IMR-90 (cell line): ENCODE data around the gene DRICH1.

Experiments
- CEBPB ChIP-seq: IDR thresholded peaks from 2 replicates; pipeline ENCODE4 v1.6.1; 2012; ENCODE audit warnings: low read depth, low read length, improper control_type of control experiment
- CTCF ChIP-seq: conservative IDR thresholded peaks from 2 replicates; pipeline ENCODE4 v1.5.1; 2012; ENCODE audit warnings: mild to moderate bottlenecking, low read depth, low read length, improper control_type of control experiment
- ELK1 ChIP-seq: fragments of 150-350 bp; IDR thresholded peaks from 2 replicates; pipeline ENCODE4 v1.6.1; 2016; ENCODE audit warnings: low read depth, mild to moderate bottlenecking, low read length, moderate library complexity, borderline replicate concordance
- MAFK ChIP-seq: IDR thresholded peaks from 2 replicates; pipeline ENCODE4 v1.6.1; 2012; ENCODE audit warnings: low read depth, low read length, improper control_type of control experiment
- POLR2A ChIP-seq: IDR thresholded peaks from 2 replicates; pipeline ENCODE4 v1.6.1; 2012; ENCODE audit warnings: mild to moderate bottlenecking, low read depth, low read length
- RCOR1 ChIP-seq: IDR thresholded peaks from 2 replicates; pipeline ENCODE4 v1.6.1; 2012; ENCODE audit warnings: mild to moderate bottlenecking, low read length, improper control_type of control experiment; ENCODE audit not compliant: insufficient replicate concordance
- SMC3 ChIP-seq: fragments of 150-350 bp; IDR thresholded peaks from 2 replicates; pipeline ENCODE4 v1.6.1; 2016; ENCODE audit warnings: low read depth, mild to moderate bottlenecking, antibody characterized with exemption, low read length, moderate library complexity
- USF2 ChIP-seq: fragments of 150-350 bp; IDR thresholded peaks from 2 replicates; pipeline ENCODE4 v1.6.1; 2017; ENCODE audit warnings: mild to moderate bottlenecking, antibody characterized with exemption, low read length, low read depth

- no peak for TF ChIP-seq CTCF
- no peak for TF ChIP-seq CEBPB
- no peak for TF ChIP-seq SMC3
- TF ChIP-seq RCOR1 = no peak
- TF ChIP-seq ELK1 = no peak
- no peak for TF ChIP-seq POLR2A
- TF ChIP-seq MAFK = no peak
- TF ChIP-seq USF2 = no peak
Observed at GRCh38 chr22:23562186-23562585, 69.9 kb downstream of the DRICH1 start.
